MG63 (cell line): ENCODE results near the gene FGGY. TPM values are rescaled to one million over a fixed set of nuclear protein-coding genes. Genes with fewer than 3 reads are reported as not detected.
A peak's percentile ranks its signal among the peaks of the same experiment; 100 is the strongest.

Experiments used
- DNase-seq: peaks from one replicate; pipeline ENCODE4 v3.0.0-alpha.2; 2020
- H3K27me3 ChIP-seq: fragments of 250-450 bp; sonication (Bioruptor Pico); 2 replicates; pipeline ENCODE4 v1.5.1; 2020; ENCODE audit warnings: mild to moderate bottlenecking, moderate library complexity
- H3K36me3 ChIP-seq: fragments of 250-450 bp; sonication (Bioruptor Pico); 2 replicates; pipeline ENCODE4 v1.5.1; 2020; ENCODE audit warnings: mild to moderate bottlenecking, moderate library complexity
- H3K4me3 ChIP-seq: fragments of 250-450 bp; sonication (Bioruptor Pico); 2 replicates; pipeline ENCODE4 v1.5.1; 2020; ENCODE audit warnings: mild to moderate bottlenecking, moderate library complexity
- H3K9me3 ChIP-seq: fragments of 250-450 bp; sonication (Bioruptor Pico); 2 replicates; pipeline ENCODE4 v1.5.1; 2020; ENCODE audit warnings: mild to moderate bottlenecking, moderate library complexity
- total RNA-seq: library from RNA; depleted of rRNA; stranded (reverse); fragments of >200 nt; shearing (Covaris generic); gene quantifications from 2 replicates; pipeline ENCODE4 v1.2.3, GENCODE V29; 2014; ENCODE audit warnings: low replicate concordance

Gene FGGY
- total RNA-seq, 1 experiment from 2014 or later, result 15.4 TPM

GRCh38 chr1:59409986-59410385 is 113.1 kb downstream of the FGGY start:
- Histone ChIP-seq H3K27me3 (no peaks in the 10 kb centered on the region), H3K4me3 (no peak overlapping the region), H3K9me3 (no peaks in the 10 kb centered on the region), H3K36me3 (no peaks in the 10 kb centered on the region)
- DNase-seq, result no peak

GRCh38 chr1:59410457-59410856 is 113.6 kb downstream of the FGGY start:
- DNase-seq, result no peak
- Histone ChIP-seq H3K4me3 (no peak overlapping the region), H3K27me3 (no peaks in the 10 kb centered on the region), H3K36me3 (no peaks in the 10 kb centered on the region), H3K9me3 (no peaks in the 10 kb centered on the region)

GRCh38 chr1:59411147-59411546 is 114.3 kb downstream of the FGGY start:
- no peaks in the 10 kb centered on the region for H3K36me3 ChIP-seq
- no peak for DNase-seq
- H3K9me3 ChIP-seq, result no peaks in the 10 kb centered on the region
- no peak overlapping the region for H3K4me3 ChIP-seq
- H3K27me3 ChIP-seq, result no peaks in the 10 kb centered on the region

- H3K4me3 ChIP-seq, result no peak overlapping the region
- no peaks in the 10 kb centered on the region for H3K9me3 ChIP-seq
- H3K36me3 ChIP-seq, result no peaks in the 10 kb centered on the region
- no peak for DNase-seq
- no peaks in the 10 kb centered on the region for H3K27me3 ChIP-seq
These were observed 115.9 kb downstream of the FGGY start for GRCh38 chr1:59412718-59413326.

GRCh38 chr1:59413327-59413720 is 116.4 kb downstream of the FGGY start:
- H3K36me3 ChIP-seq, result no peaks in the 10 kb centered on the region
- H3K4me3 ChIP-seq, result no peak overlapping the region
- no peaks in the 10 kb centered on the region for H3K27me3 ChIP-seq
- no peaks in the 10 kb centered on the region for H3K9me3 ChIP-seq
- DNase-seq, result no peak

- no peak for DNase-seq
- Histone ChIP-seq H3K4me3 (no peak overlapping the region), H3K9me3 (no peaks in the 10 kb centered on the region), H3K27me3 (no peaks in the 10 kb centered on the region), H3K36me3 (no peaks in the 10 kb centered on the region)
These were observed 117.7 kb downstream of the FGGY start for GRCh38 chr1:59414406-59415133.

GRCh38 chr1:59415286-59415850 is 118.5 kb downstream of the FGGY start:
- no peaks in the 10 kb centered on the region for H3K27me3 ChIP-seq
- H3K9me3 ChIP-seq, result no peaks in the 10 kb centered on the region
- DNase-seq, result no peak
- no peak overlapping the region for H3K4me3 ChIP-seq
- no peaks in the 10 kb centered on the region for H3K36me3 ChIP-seq

GRCh38 chr1:59415881-59416280 is 119.0 kb downstream of the FGGY start:
- no peaks in the 10 kb centered on the region for H3K27me3 ChIP-seq
- no peak for DNase-seq
- H3K4me3 ChIP-seq, result no peak overlapping the region
- H3K9me3 ChIP-seq, result no peaks in the 10 kb centered on the region
- H3K36me3 ChIP-seq, result no peaks in the 10 kb centered on the region

GRCh38 chr1:59417406-59417805 is 120.5 kb downstream of the FGGY start:
- Histone ChIP-seq H3K9me3 (no peaks in the 10 kb centered on the region), H3K36me3 (no peaks in the 10 kb centered on the region), H3K27me3 (no peaks in the 10 kb centered on the region), H3K4me3 (no peak overlapping the region)
- DNase-seq, result no peak

- DNase-seq, result no peak
- H3K36me3 ChIP-seq, result no peaks in the 10 kb centered on the region
- no peak overlapping the region for H3K4me3 ChIP-seq
- H3K27me3 ChIP-seq, result no peaks in the 10 kb centered on the region
- no peaks in the 10 kb centered on the region for H3K9me3 ChIP-seq
These were observed 121.7 kb downstream of the FGGY start for GRCh38 chr1:59418363-59419144.

- Histone ChIP-seq H3K4me3 (no peak overlapping the region), H3K36me3 (no peaks in the 10 kb centered on the region), H3K9me3 (no peaks in the 10 kb centered on the region), H3K27me3 (no peaks in the 10 kb centered on the region)
- DNase-seq, result no peak
These were observed 122.7 kb downstream of the FGGY start for GRCh38 chr1:59419361-59420140.

- no peaks in the 10 kb centered on the region for H3K36me3 ChIP-seq
- no peaks in the 10 kb centered on the region for H3K27me3 ChIP-seq
- DNase-seq, result no peak
- no peaks in the 10 kb centered on the region for H3K9me3 ChIP-seq
- H3K4me3 ChIP-seq, result no peak overlapping the region
These were observed 124.5 kb downstream of the FGGY start for GRCh38 chr1:59421232-59421920.

GRCh38 chr1:59422921-59423575 is 126.2 kb downstream of the FGGY start:
- H3K4me3 ChIP-seq, result no peak overlapping the region
- H3K9me3 ChIP-seq, result no peaks in the 10 kb centered on the region
- H3K27me3 ChIP-seq, result no peaks in the 10 kb centered on the region
- peak; percentile 32 for DNase-seq
- H3K36me3 ChIP-seq, result no peaks in the 10 kb centered on the region

- Histone ChIP-seq H3K9me3 (no peaks in the 10 kb centered on the region), H3K27me3 (no peaks in the 10 kb centered on the region), H3K4me3 (no peak overlapping the region), H3K36me3 (no peaks in the 10 kb centered on the region)
- no peak for DNase-seq
These were observed 130.3 kb downstream of the FGGY start for GRCh38 chr1:59427155-59427554.

GRCh38 chr1:59427784-59428183 is 130.9 kb downstream of the FGGY start:
- no peaks in the 10 kb centered on the region for H3K36me3 ChIP-seq
- DNase-seq, result no peak
- no peaks in the 10 kb centered on the region for H3K9me3 ChIP-seq
- H3K27me3 ChIP-seq, result no peaks in the 10 kb centered on the region
- no peak overlapping the region for H3K4me3 ChIP-seq

- no peaks in the 10 kb centered on the region for H3K36me3 ChIP-seq
- H3K9me3 ChIP-seq, result no peaks in the 10 kb centered on the region
- no peak for DNase-seq
- no peaks in the 10 kb centered on the region for H3K27me3 ChIP-seq
- no peak overlapping the region for H3K4me3 ChIP-seq
These were observed 131.9 kb downstream of the FGGY start for GRCh38 chr1:59428828-59429227.
